Choroid plexus epithelial cell (primary cell): Measurements from ENCODE around the gene DCHS2.
A peak's percentile ranks its signal among the peaks of the same experiment; 100 is the strongest.

Experiments used
- DNase-seq: peaks from one replicate; pipeline ENCODE4 v3.0.0-alpha.2; 2010; ENCODE audit warnings: low read depth
- H3K4me3 ChIP-seq: 2 replicates; pipeline ENCODE4 v1.5.1; 2011; ENCODE audit warnings: low read depth, mild to moderate bottlenecking, control low read depth, low read length, moderate library complexity
- CTCF ChIP-seq: conservative IDR thresholded peaks from 2 replicates; pipeline ENCODE4 v1.5.1; 2011; ENCODE audit warnings: low read depth, mild to moderate bottlenecking, control low read depth, inconsistent platforms, low read length, moderate library complexity

DCHS2 gene

GRCh38 chr4:154317201-154317999 lies 174.2 kb downstream of the DCHS2 start:
- DNase-seq = no peak
- H3K4me3 ChIP-seq = no peak overlapping the region
- TF ChIP-seq CTCF = no peak

GRCh38 chr4:154315741-154316140 lies 175.9 kb downstream of the DCHS2 start:
- no peak for DNase-seq
- no peak overlapping the region for H3K4me3 ChIP-seq
- no peak for TF ChIP-seq CTCF

- peak; percentile 52 for TF ChIP-seq CTCF
- no peak overlapping the region for H3K4me3 ChIP-seq
- peak; percentile 61 for DNase-seq
Measured at GRCh38 chr4:154314248-154314647, 177.4 kb downstream of the DCHS2 start.

- H3K4me3 ChIP-seq = no peak overlapping the region
- no peak for TF ChIP-seq CTCF
- DNase-seq = no peak
Measured at GRCh38 chr4:154313004-154313585, 178.5 kb downstream of the DCHS2 start.

- no peak overlapping the region for H3K4me3 ChIP-seq
- no peak for DNase-seq
- no peak for TF ChIP-seq CTCF
Measured at GRCh38 chr4:154312246-154312645, 179.4 kb downstream of the DCHS2 start.

GRCh38 chr4:154310578-154310977 lies 181.0 kb downstream of the DCHS2 start:
- TF ChIP-seq CTCF = no peak
- H3K4me3 ChIP-seq = no peak overlapping the region
- no peak for DNase-seq

GRCh38 chr4:154308207-154308606 lies 183.4 kb downstream of the DCHS2 start:
- no peak for TF ChIP-seq CTCF
- no peak for DNase-seq
- no peak overlapping the region for H3K4me3 ChIP-seq
